ENCODE data around the gene NPIPA1. TPM values are rescaled to one million over a fixed set of nuclear protein-coding genes. Genes with fewer than 3 reads are reported as not detected.
A peak's percentile ranks its signal among the peaks of the same experiment; 100 is the strongest.
"Not testable (repeated sequence)": the region's sequence is repeated elsewhere in the genome, so short reads cannot be mapped to it uniquely, and the experiment has no call there.

The NPIPA1 gene
- total RNA-seq, 2 donors from 2014 or later: 177 to 183 TPM

- not testable (repeated sequence) for DNase-seq; H3K36me3 ChIP-seq (ENCODE audit: control insufficient read depth, insufficient read depth, low read length); H3K4me1 ChIP-seq (ENCODE audit: control insufficient read depth, insufficient read depth, low read length); H3K4me3 Mint-ChIP-seq; H3K27ac Mint-ChIP-seq; H3K27me3 ChIP-seq (ENCODE audit: control insufficient read depth, insufficient read depth, low read length, poor library complexity, severe bottlenecking); H3K27me3 Mint-ChIP-seq (ENCODE audit: insufficient read depth); H3K9me3 Mint-ChIP-seq; H3K4me1 Mint-ChIP-seq; H3K27ac ChIP-seq (ENCODE audit: low read depth, low read length); H3K4me3 ChIP-seq (ENCODE audit: low read length); H3K9ac ChIP-seq (ENCODE audit: extremely low read depth, low read length, poor library complexity, severe bottlenecking); H3K9me3 ChIP-seq (ENCODE audit: control insufficient read depth, low read length); H3K36me3 Mint-ChIP-seq (ENCODE audit: low read depth)
- no CpG with 5 or more reads among the region's 11 CpGs for WGBS, 2 experiments (ENCODE audit: insufficient coverage in 1 of 2, insufficient read length in 1 of 2)
Measured at GRCh38 chr16:14912588-14912987, 24.7 kb upstream of the NPIPA1 start.

GRCh38 chr16:14918504-14918903 lies 18.7 kb upstream of the NPIPA1 start:
- H3K4me3 ChIP-seq (ENCODE audit: low read length); H3K27me3 Mint-ChIP-seq (ENCODE audit: insufficient read depth); H3K27me3 ChIP-seq (ENCODE audit: control insufficient read depth, insufficient read depth, low read length, poor library complexity, severe bottlenecking); H3K4me1 Mint-ChIP-seq; H3K4me1 ChIP-seq (ENCODE audit: control insufficient read depth, insufficient read depth, low read length); H3K9me3 ChIP-seq (ENCODE audit: control insufficient read depth, low read length); H3K27ac Mint-ChIP-seq; H3K36me3 ChIP-seq (ENCODE audit: control insufficient read depth, insufficient read depth, low read length); H3K9me3 Mint-ChIP-seq; H3K27ac ChIP-seq (ENCODE audit: low read depth, low read length); DNase-seq; H3K4me3 Mint-ChIP-seq; H3K9ac ChIP-seq (ENCODE audit: extremely low read depth, low read length, poor library complexity, severe bottlenecking); H3K36me3 Mint-ChIP-seq (ENCODE audit: low read depth): not testable (repeated sequence)
- WGBS, 2 experiments (ENCODE audit: insufficient coverage in 1 of 2, insufficient read length in 1 of 2): 90% methylated on average over 6 of the region's 21 CpGs; no CpG with 5 or more reads in 1 of the 2 experiments

GRCh38 chr16:14919837-14920600 lies 17.2 kb upstream of the NPIPA1 start:
- H3K4me1 Mint-ChIP-seq; H3K27me3 Mint-ChIP-seq (ENCODE audit: insufficient read depth); H3K27ac ChIP-seq (ENCODE audit: low read depth, low read length); H3K36me3 ChIP-seq (ENCODE audit: control insufficient read depth, insufficient read depth, low read length); H3K9me3 Mint-ChIP-seq; H3K4me3 ChIP-seq (ENCODE audit: low read length); H3K27ac Mint-ChIP-seq; H3K4me3 Mint-ChIP-seq; H3K9me3 ChIP-seq (ENCODE audit: control insufficient read depth, low read length); H3K4me1 ChIP-seq (ENCODE audit: control insufficient read depth, insufficient read depth, low read length); DNase-seq; H3K9ac ChIP-seq (ENCODE audit: extremely low read depth, low read length, poor library complexity, severe bottlenecking); H3K36me3 Mint-ChIP-seq (ENCODE audit: low read depth); H3K27me3 ChIP-seq (ENCODE audit: control insufficient read depth, insufficient read depth, low read length, poor library complexity, severe bottlenecking): not testable (repeated sequence)
- WGBS, 2 experiments (ENCODE audit: insufficient coverage in 1 of 2, insufficient read length in 1 of 2): 91% methylated on average over 16 of the region's 41 CpGs; no CpG with 5 or more reads in 1 of the 2 experiments

GRCh38 chr16:14922285-14922684 lies 15.0 kb upstream of the NPIPA1 start:
- not testable (repeated sequence) for H3K9me3 Mint-ChIP-seq; DNase-seq; H3K27ac ChIP-seq (ENCODE audit: low read depth, low read length); H3K4me1 ChIP-seq (ENCODE audit: control insufficient read depth, insufficient read depth, low read length); H3K27me3 Mint-ChIP-seq (ENCODE audit: insufficient read depth); H3K9ac ChIP-seq (ENCODE audit: extremely low read depth, low read length, poor library complexity, severe bottlenecking); H3K36me3 Mint-ChIP-seq (ENCODE audit: low read depth); H3K4me3 Mint-ChIP-seq; H3K9me3 ChIP-seq (ENCODE audit: control insufficient read depth, low read length); H3K36me3 ChIP-seq (ENCODE audit: control insufficient read depth, insufficient read depth, low read length); H3K27me3 ChIP-seq (ENCODE audit: control insufficient read depth, insufficient read depth, low read length, poor library complexity, severe bottlenecking); H3K4me3 ChIP-seq (ENCODE audit: low read length); H3K27ac Mint-ChIP-seq; H3K4me1 Mint-ChIP-seq
- 97% methylated on average over 8 of the region's 27 CpGs; no CpG with 5 or more reads in 1 of the 2 experiments for WGBS, 2 experiments (ENCODE audit: insufficient coverage in 1 of 2, insufficient read length in 1 of 2)

GRCh38 chr16:14922968-14923367 lies 14.3 kb upstream of the NPIPA1 start:
- H3K36me3 ChIP-seq (ENCODE audit: control insufficient read depth, insufficient read depth, low read length); H3K27me3 Mint-ChIP-seq (ENCODE audit: insufficient read depth); H3K9me3 Mint-ChIP-seq; H3K9ac ChIP-seq (ENCODE audit: extremely low read depth, low read length, poor library complexity, severe bottlenecking); H3K27ac Mint-ChIP-seq; H3K4me3 ChIP-seq (ENCODE audit: low read length); H3K9me3 ChIP-seq (ENCODE audit: control insufficient read depth, low read length); H3K4me1 ChIP-seq (ENCODE audit: control insufficient read depth, insufficient read depth, low read length); H3K4me1 Mint-ChIP-seq; H3K27ac ChIP-seq (ENCODE audit: low read depth, low read length); H3K4me3 Mint-ChIP-seq; H3K27me3 ChIP-seq (ENCODE audit: control insufficient read depth, insufficient read depth, low read length, poor library complexity, severe bottlenecking); H3K36me3 Mint-ChIP-seq (ENCODE audit: low read depth); DNase-seq: not testable (repeated sequence)
- 92 to 97% methylated on average over 5 to 7 of the region's 16 CpGs for WGBS, 2 experiments (ENCODE audit: insufficient coverage in 1 of 2, insufficient read length in 1 of 2)

GRCh38 chr16:14923394-14924088 lies 13.7 kb upstream of the NPIPA1 start:
- H3K36me3 Mint-ChIP-seq (ENCODE audit: low read depth); H3K36me3 ChIP-seq (ENCODE audit: control insufficient read depth, insufficient read depth, low read length); H3K9me3 ChIP-seq (ENCODE audit: control insufficient read depth, low read length); H3K27me3 Mint-ChIP-seq (ENCODE audit: insufficient read depth); H3K4me1 Mint-ChIP-seq; H3K4me3 ChIP-seq (ENCODE audit: low read length); H3K9ac ChIP-seq (ENCODE audit: extremely low read depth, low read length, poor library complexity, severe bottlenecking); H3K4me1 ChIP-seq (ENCODE audit: control insufficient read depth, insufficient read depth, low read length); H3K9me3 Mint-ChIP-seq; H3K4me3 Mint-ChIP-seq; H3K27ac ChIP-seq (ENCODE audit: low read depth, low read length); H3K27me3 ChIP-seq (ENCODE audit: control insufficient read depth, insufficient read depth, low read length, poor library complexity, severe bottlenecking); H3K27ac Mint-ChIP-seq: not testable (repeated sequence)
- peak; percentile 24 for DNase-seq
- WGBS, 2 experiments (ENCODE audit: insufficient coverage in 1 of 2, insufficient read length in 1 of 2): 98% methylated on average over 8 of the region's 31 CpGs; no CpG with 5 or more reads in 1 of the 2 experiments

- H3K36me3 Mint-ChIP-seq (ENCODE audit: low read depth); H3K27ac Mint-ChIP-seq; H3K9me3 ChIP-seq (ENCODE audit: control insufficient read depth, low read length); H3K27ac ChIP-seq (ENCODE audit: low read depth, low read length); H3K9ac ChIP-seq (ENCODE audit: extremely low read depth, low read length, poor library complexity, severe bottlenecking); H3K27me3 ChIP-seq (ENCODE audit: control insufficient read depth, insufficient read depth, low read length, poor library complexity, severe bottlenecking); H3K4me1 Mint-ChIP-seq; DNase-seq; H3K4me1 ChIP-seq (ENCODE audit: control insufficient read depth, insufficient read depth, low read length); H3K27me3 Mint-ChIP-seq (ENCODE audit: insufficient read depth); H3K9me3 Mint-ChIP-seq; H3K4me3 Mint-ChIP-seq; H3K36me3 ChIP-seq (ENCODE audit: control insufficient read depth, insufficient read depth, low read length); H3K4me3 ChIP-seq (ENCODE audit: low read length): not testable (repeated sequence)
- no CpG with 5 or more reads among the region's 17 CpGs for WGBS, 2 experiments (ENCODE audit: insufficient coverage in 1 of 2, insufficient read length in 1 of 2)
Measured at GRCh38 chr16:14924359-14924758, 12.9 kb upstream of the NPIPA1 start.

Data from endodermal cell (in vitro differentiated cells).